ENCODE results near the gene GPC6.
A peak's percentile ranks its signal among the peaks of the same experiment; 100 is the strongest.

The GPC6 gene

DNA sequence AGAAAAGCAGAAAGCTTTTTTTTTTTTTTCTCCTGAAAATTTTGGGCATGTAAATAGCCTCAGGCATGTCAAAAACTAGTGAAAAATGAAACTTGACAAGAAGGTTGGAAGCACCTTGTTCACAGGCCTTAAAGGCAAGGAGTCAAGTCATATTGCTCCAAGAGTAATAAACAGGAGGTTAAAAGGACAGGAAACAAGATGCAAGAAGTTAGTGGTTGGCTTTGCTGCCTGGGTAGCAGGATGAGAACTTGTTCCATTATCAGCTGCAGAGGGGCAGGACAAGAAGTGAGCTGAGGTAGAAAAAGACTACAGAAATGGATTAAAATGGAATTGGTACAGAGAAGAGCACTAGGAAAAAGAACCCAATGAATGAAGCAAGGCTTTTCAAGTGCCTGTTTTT is 1010.3 kb downstream of the GPC6 start:
- no peaks in the 10 kb centered on the region for H3F3A ChIP-seq (ENCODE audit: low read depth)
- H3K27me3 ChIP-seq (ENCODE audit: insufficient read depth, low read length, poor library complexity, severe bottlenecking): no peaks in the 10 kb centered on the region
- H3K9me3 ChIP-seq (ENCODE audit: insufficient read depth, low read depth, low read length): no peaks in the 10 kb centered on the region
- H3K4me2 ChIP-seq (ENCODE audit: low read depth, low read length, poor library complexity, severe bottlenecking): peak overlapping the region; percentile 61
- H3K36me3 ChIP-seq (ENCODE audit: insufficient read depth, low read length): no peaks in the 10 kb centered on the region
- H3K9me2 ChIP-seq (replicated peaks; ENCODE audit: low read depth, low read length): no peaks in the 10 kb centered on the region
- no peaks in the 10 kb centered on the region for H3K79me2 ChIP-seq (ENCODE audit: insufficient read depth, low read length)
- H3K4me1 ChIP-seq (ENCODE audit: insufficient read depth, low read length, poor library complexity, severe bottlenecking): peaks cover 22% of the 10 kb centered on the region
- no peak overlapping the region for H3K9ac ChIP-seq (ENCODE audit: low read depth, low read length, poor library complexity, severe bottlenecking)
- TF ChIP-seq EZH2phosphoT487 (IDR thresholded peaks at IDR 0.05; ENCODE audit: borderline replicate concordance): no peak
- no peak for TF ChIP-seq CTCF (conservative IDR thresholded peaks at IDR 0.05; ENCODE audit: low read length)
- peak overlapping the region; percentile 42 for H3K4me3 ChIP-seq (ENCODE audit: low read length, poor library complexity, severe bottlenecking)
- H2AFZ ChIP-seq (ENCODE audit: low read length): no peak overlapping the region
- H4K20me1 ChIP-seq (ENCODE audit: insufficient read depth, low read length, poor library complexity, severe bottlenecking): no peaks in the 10 kb centered on the region

DNA sequence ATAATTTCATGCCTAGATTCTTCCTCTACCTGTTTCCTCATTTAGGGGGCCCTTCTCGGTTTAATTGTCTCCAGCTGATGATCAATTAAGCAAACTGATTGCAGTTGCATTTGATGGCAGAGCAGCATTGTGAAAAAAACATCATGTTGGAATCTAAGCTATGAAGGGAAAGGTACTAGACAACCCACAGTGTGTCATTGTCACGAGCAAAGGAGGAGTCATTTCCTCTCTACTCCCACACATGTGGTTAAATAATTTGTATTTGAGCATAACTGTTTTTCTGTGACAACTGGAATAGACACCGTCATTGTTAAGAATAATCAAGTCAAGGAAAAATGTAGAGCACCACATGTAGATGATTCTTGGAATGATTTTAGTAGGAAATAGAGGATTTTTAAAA is 1012.5 kb downstream of the GPC6 start:
- Histone ChIP-seq H3K9ac (ENCODE audit: low read depth, low read length, poor library complexity, severe bottlenecking) (no peak overlapping the region), H3K36me3 (ENCODE audit: insufficient read depth, low read length) (no peaks in the 10 kb centered on the region), H2AFZ (ENCODE audit: low read length) (no peak overlapping the region), H3K4me1 (ENCODE audit: insufficient read depth, low read length, poor library complexity, severe bottlenecking) (peaks cover 22% of the 10 kb centered on the region), H3K4me2 (ENCODE audit: low read depth, low read length, poor library complexity, severe bottlenecking) (no peak overlapping the region), H4K20me1 (ENCODE audit: insufficient read depth, low read length, poor library complexity, severe bottlenecking) (no peaks in the 10 kb centered on the region), H3K4me3 (ENCODE audit: low read length, poor library complexity, severe bottlenecking) (no peak overlapping the region), H3K27me3 (ENCODE audit: insufficient read depth, low read length, poor library complexity, severe bottlenecking) (no peaks in the 10 kb centered on the region), H3K9me3 (ENCODE audit: insufficient read depth, low read depth, low read length) (no peaks in the 10 kb centered on the region), H3K9me2 (replicated peaks; ENCODE audit: low read depth, low read length) (no peaks in the 10 kb centered on the region), H3K79me2 (ENCODE audit: insufficient read depth, low read length) (no peaks in the 10 kb centered on the region), H3F3A (ENCODE audit: low read depth) (no peaks in the 10 kb centered on the region)
- TF ChIP-seq EZH2phosphoT487 (IDR thresholded peaks at IDR 0.05; ENCODE audit: borderline replicate concordance) (no peak), CTCF (conservative IDR thresholded peaks at IDR 0.05; ENCODE audit: low read length) (no peak)

DNA sequence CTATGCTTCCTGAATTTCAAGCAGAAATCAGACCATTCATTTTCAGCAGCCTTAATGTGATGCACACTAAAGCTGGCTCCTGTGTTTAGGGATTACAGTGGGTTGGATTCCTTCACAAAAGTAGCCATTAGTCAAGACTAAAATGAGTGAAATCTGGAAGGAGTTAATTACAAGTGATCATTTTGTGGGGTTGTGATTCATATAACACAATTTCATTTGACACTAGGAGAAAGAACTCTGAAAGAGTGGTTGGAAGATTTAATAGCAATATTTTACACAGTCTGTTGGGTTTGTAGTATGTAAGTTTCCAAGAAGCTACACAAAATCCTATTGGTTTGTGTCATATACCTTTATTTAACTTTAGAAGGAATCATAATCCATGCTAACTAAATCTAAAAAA is 1015.9 kb downstream of the GPC6 start:
- Histone ChIP-seq H3K79me2 (ENCODE audit: insufficient read depth, low read length) (no peaks in the 10 kb centered on the region), H3K4me1 (ENCODE audit: insufficient read depth, low read length, poor library complexity, severe bottlenecking) (peaks cover 10% of the 10 kb centered on the region), H3F3A (ENCODE audit: low read depth) (no peaks in the 10 kb centered on the region), H3K4me2 (ENCODE audit: low read depth, low read length, poor library complexity, severe bottlenecking) (no peak overlapping the region), H3K4me3 (ENCODE audit: low read length, poor library complexity, severe bottlenecking) (no peak overlapping the region), H4K20me1 (ENCODE audit: insufficient read depth, low read length, poor library complexity, severe bottlenecking) (no peaks in the 10 kb centered on the region), H3K27me3 (ENCODE audit: insufficient read depth, low read length, poor library complexity, severe bottlenecking) (no peaks in the 10 kb centered on the region), H2AFZ (ENCODE audit: low read length) (no peak overlapping the region), H3K9ac (ENCODE audit: low read depth, low read length, poor library complexity, severe bottlenecking) (no peak overlapping the region), H3K9me2 (replicated peaks; ENCODE audit: low read depth, low read length) (no peaks in the 10 kb centered on the region), H3K36me3 (ENCODE audit: insufficient read depth, low read length) (no peaks in the 10 kb centered on the region), H3K9me3 (ENCODE audit: insufficient read depth, low read depth, low read length) (no peaks in the 10 kb centered on the region)
- TF ChIP-seq CTCF (conservative IDR thresholded peaks at IDR 0.05; ENCODE audit: low read length) (no peak), EZH2phosphoT487 (IDR thresholded peaks at IDR 0.05; ENCODE audit: borderline replicate concordance) (no peak)
